Liver (tissue), 9 donors: Measurements from ENCODE around the gene KMT2D. TPM values are rescaled to one million over a fixed set of nuclear protein-coding genes. Genes with fewer than 3 reads are reported as not detected.

Experiments
- DNase-seq: peaks from one replicate; pipeline ENCODE4 v3.0.0-alpha.2; 2017; ENCODE audit warnings: low spot score
- H3K27ac ChIP-seq, 2 donors: one replicate each; pipeline ENCODE4 v1.7.0; 2013; ENCODE audit warnings: inconsistent platforms in 2 of 2, low read length in 2 of 2, control low read depth in 1 of 2, low read depth in 1 of 2, mild to moderate bottlenecking in 1 of 2
- H3K27me3 ChIP-seq, 4 donors: one replicate each; pipeline versions ENCODE4 v1.6.1 to v1.7.0; 2013; ENCODE audit warnings: low read length in 3 of 4, inconsistent platforms in 1 of 4, mild to moderate bottlenecking in 1 of 4, moderate library complexity in 1 of 4; ENCODE audit not compliant: control insufficient read depth in 4 of 4, insufficient read depth in 4 of 4
- H3K36me3 ChIP-seq, 4 donors: one replicate each; pipeline versions ENCODE4 v1.6.1 to v1.7.0; 2013; ENCODE audit warnings: low read length in 3 of 4, mild to moderate bottlenecking in 3 of 4, low read depth in 1 of 4, moderate library complexity in 1 of 4; ENCODE audit not compliant: control insufficient read depth in 4 of 4, insufficient read depth in 3 of 4
- H3K4me1 ChIP-seq, 4 donors: one replicate each; pipeline versions ENCODE4 v1.6.1 to v1.7.0; 2013; ENCODE audit warnings: low read length in 3 of 4, mild to moderate bottlenecking in 3 of 4, moderate library complexity in 1 of 4; ENCODE audit not compliant: control insufficient read depth in 4 of 4, insufficient read depth in 4 of 4
- H3K4me3 ChIP-seq, 3 donors: one replicate each; pipeline versions ENCODE4 v1.6.1 to v1.7.0; 2013; ENCODE audit warnings: low read length in 3 of 3, control low read depth in 1 of 3, low read depth in 1 of 3, mild to moderate bottlenecking in 1 of 3
- H3K9ac ChIP-seq, 2 donors: one replicate each; pipeline ENCODE4 v1.7.0; 2013; ENCODE audit warnings: low read length in 2 of 2, mild to moderate bottlenecking in 2 of 2, moderate library complexity in 2 of 2, control low read depth in 1 of 2, low read depth in 1 of 2
- H3K9me3 ChIP-seq, 4 donors: one replicate each; pipeline versions ENCODE4 v1.6.1 to v1.7.0; 2013; ENCODE audit warnings: low read length in 3 of 4; ENCODE audit not compliant: control insufficient read depth in 4 of 4
- FOXA1 ChIP-seq: IDR thresholded peaks from 2 replicates; pipeline ENCODE4 v1.6.1; 2016; ENCODE audit warnings: antibody characterized with exemption
- FOXA2 ChIP-seq: IDR thresholded peaks from 2 replicates; pipeline ENCODE4 v1.6.1; 2016; ENCODE audit warnings: antibody characterized with exemption
- GABPA ChIP-seq, 2 donors: IDR thresholded peaks in 1 of 2; conservative IDR thresholded peaks in 1 of 2; 2 replicates each; pipeline ENCODE4 v1.6.1; 2016; ENCODE audit warnings: antibody characterized with exemption in 2 of 2, mild to moderate bottlenecking in 1 of 2, moderate library complexity in 1 of 2
- HNF4A ChIP-seq, 2 donors: conservative IDR thresholded peaks; 2 replicates each; pipeline ENCODE4 v1.6.1; 2016; ENCODE audit warnings: antibody characterized with exemption in 2 of 2, mild to moderate bottlenecking in 2 of 2
- HNF4G ChIP-seq: IDR thresholded peaks from 2 replicates; pipeline ENCODE4 v1.6.1; 2016; ENCODE audit warnings: antibody characterized with exemption
- JUND ChIP-seq, 2 donors: IDR thresholded peaks; 2 replicates each; pipeline ENCODE4 v1.6.1; 2016; ENCODE audit warnings: antibody characterized with exemption in 2 of 2
- NR2F2 ChIP-seq: IDR thresholded peaks from 2 replicates; pipeline ENCODE4 v1.6.1; 2016; ENCODE audit warnings: antibody characterized with exemption
- RAD21 ChIP-seq, 2 donors: IDR thresholded peaks; 2 replicates each; pipeline ENCODE4 v1.6.1; 2016; ENCODE audit warnings: antibody characterized with exemption in 2 of 2, mild to moderate bottlenecking in 2 of 2
- RXRA ChIP-seq, 2 donors: IDR thresholded peaks; 2 replicates each; pipeline ENCODE4 v1.6.1; 2017 to 2018; ENCODE audit warnings: antibody characterized with exemption in 2 of 2, mild to moderate bottlenecking in 1 of 2
- SP1 ChIP-seq: IDR thresholded peaks from 2 replicates; pipeline ENCODE4 v1.6.1; 2018; ENCODE audit warnings: antibody characterized with exemption, mild to moderate bottlenecking
- TAF1 ChIP-seq: conservative IDR thresholded peaks from 2 replicates; pipeline ENCODE4 v1.6.1; 2016; ENCODE audit warnings: antibody characterized with exemption, mild to moderate bottlenecking
- YY1 ChIP-seq: IDR thresholded peaks from 2 replicates; pipeline ENCODE4 v1.6.1; 2016; ENCODE audit warnings: antibody characterized with exemption, mild to moderate bottlenecking
- WGBS: extraction: QIAGEN DNeasy Blood & Tissue Kit; methylation state at CpG from one replicate; pipeline ENCODE4 v1.1.7; 2013; 5-methylcytosine and 5-hydroxymethylcytosine counted together
- polyA plus RNA-seq, 2 donors: library from polyadenylated mRNA; stranded (reverse) in 1 of 2; unstranded in 1 of 2; fragments of 200-250 nt in 1 of 2; fragments of >200 nt in 1 of 2; fragmentation: Nextera tagmentation in 1 of 2; extraction: Ambion mirVana in 1 of 2; gene quantifications; one replicate each; pipeline versions ENCODE4 v1.2.1 to v1.2.3, GENCODE V29; 2013 to 2015
- total RNA-seq, 2 donors: library from RNA; depleted of rRNA; stranded (reverse); fragments of >200 nt; gene quantifications; one replicate each; pipeline ENCODE4 v1.2.3, GENCODE V29; 2014
- TF ChIP-seq, protein P1 (sequence below): fragments of 150-350 bp; IDR thresholded peaks from 2 replicates; pipeline ENCODE4 v1.5.1; 2017; ENCODE audit warnings: improper control_type of control experiment, low read depth, low read length; ENCODE audit not compliant: missing input control
- TF ChIP-seq, protein P2 (sequence below): IDR thresholded peaks from 2 replicates; pipeline ENCODE4 v1.6.1; 2016; ENCODE audit warnings: antibody characterized with exemption
- TF ChIP-seq, protein P3 (sequence below): IDR thresholded peaks from 2 replicates; pipeline ENCODE4 v1.6.1; 2016; ENCODE audit warnings: antibody characterized with exemption
- TF ChIP-seq, protein P4 (sequence below): IDR thresholded peaks from 2 replicates; pipeline ENCODE4 v1.6.1; 2016; ENCODE audit warnings: antibody characterized with exemption
- TF ChIP-seq, protein P5 (sequence below): IDR thresholded peaks from 2 replicates; pipeline ENCODE4 v1.6.1; 2016; ENCODE audit warnings: antibody characterized with exemption, mild to moderate bottlenecking
- donor health status: healthy.
- donor health status: healthy.
- donor health status: healthy.
- donor health status: healthy.
- donor health status: healthy.

Gene KMT2D
- total and polyA plus RNA-seq, 4 donors, result 4.5 to 53.8 (median 25.0) TPM

DNA sequence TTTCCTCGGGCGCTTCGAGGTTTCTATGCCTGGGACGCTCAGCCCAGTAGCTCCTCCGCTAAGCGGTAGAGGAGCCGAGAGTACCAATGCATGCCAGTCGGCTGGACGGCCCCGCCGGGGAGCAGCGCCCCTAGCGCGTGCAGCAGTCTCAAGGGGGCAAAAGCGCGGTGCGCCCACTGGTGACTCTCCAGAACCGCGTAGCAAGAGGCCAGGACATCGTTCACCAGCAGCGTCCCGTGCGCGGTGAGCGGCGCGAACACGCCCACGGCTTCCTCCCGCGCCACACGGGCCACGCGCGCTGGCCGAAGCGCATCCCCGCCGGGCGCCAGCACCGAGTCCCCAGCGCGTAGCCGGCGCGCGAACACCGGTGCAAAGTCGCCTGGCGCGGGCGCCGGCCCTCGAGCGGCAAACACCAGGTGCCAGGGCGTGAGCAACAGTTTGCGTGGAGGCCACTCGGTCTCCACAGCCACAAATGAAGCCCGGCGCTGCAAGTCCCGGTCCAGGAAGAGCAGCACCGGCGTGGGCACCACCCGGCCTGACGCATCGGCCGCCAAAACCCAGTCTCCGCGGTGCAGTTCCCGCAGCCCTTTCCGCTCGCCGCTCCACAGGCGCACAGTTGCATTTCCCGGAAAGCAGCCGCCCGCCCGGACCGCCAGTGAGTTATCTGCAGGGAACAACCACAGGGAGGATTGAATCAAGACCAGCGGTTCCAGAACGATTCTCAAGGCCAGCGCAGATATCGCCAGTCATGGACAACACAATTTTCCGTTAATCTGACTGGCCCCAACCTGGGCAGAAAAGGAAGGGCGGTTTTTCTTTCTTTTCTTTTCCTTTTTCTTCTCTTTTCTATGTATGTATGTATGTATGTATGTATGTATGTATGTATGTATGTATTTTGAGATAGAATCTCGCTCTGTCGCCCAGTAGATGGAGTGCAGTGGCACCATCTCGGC lies 29.5 kb upstream of the KMT2D start:
- H3K36me3 ChIP-seq, result no peaks in the 10 kb centered on the region
- H3K9me3 ChIP-seq, result no peaks in the 10 kb centered on the region
- H3K9ac ChIP-seq, result no peak overlapping the region
- DNase-seq, result no peak
- H3K27me3 ChIP-seq, result peaks cover 0 to 12% (median 5%) of the 10 kb centered on the region in 4 donors
- TF ChIP-seq, protein P1, sequence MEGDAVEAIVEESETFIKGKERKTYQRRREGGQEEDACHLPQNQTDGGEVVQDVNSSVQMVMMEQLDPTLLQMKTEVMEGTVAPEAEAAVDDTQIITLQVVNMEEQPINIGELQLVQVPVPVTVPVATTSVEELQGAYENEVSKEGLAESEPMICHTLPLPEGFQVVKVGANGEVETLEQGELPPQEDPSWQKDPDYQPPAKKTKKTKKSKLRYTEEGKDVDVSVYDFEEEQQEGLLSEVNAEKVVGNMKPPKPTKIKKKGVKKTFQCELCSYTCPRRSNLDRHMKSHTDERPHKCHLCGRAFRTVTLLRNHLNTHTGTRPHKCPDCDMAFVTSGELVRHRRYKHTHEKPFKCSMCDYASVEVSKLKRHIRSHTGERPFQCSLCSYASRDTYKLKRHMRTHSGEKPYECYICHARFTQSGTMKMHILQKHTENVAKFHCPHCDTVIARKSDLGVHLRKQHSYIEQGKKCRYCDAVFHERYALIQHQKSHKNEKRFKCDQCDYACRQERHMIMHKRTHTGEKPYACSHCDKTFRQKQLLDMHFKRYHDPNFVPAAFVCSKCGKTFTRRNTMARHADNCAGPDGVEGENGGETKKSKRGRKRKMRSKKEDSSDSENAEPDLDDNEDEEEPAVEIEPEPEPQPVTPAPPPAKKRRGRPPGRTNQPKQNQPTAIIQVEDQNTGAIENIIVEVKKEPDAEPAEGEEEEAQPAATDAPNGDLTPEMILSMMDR, result no peak
- TF ChIP-seq TAF1 (no peak), FOXA1 (no peak), FOXA2 (no peak), NR2F2 (no peak), SP1 (no peak), RAD21 (IDR thresholded peaks at IDR 0.05) (no peak), JUND (IDR thresholded peaks at IDR 0.05) (no peak), YY1 (no peak), RXRA (IDR thresholded peaks at IDR 0.05) (no peak), HNF4A (conservative IDR thresholded peaks at IDR 0.05) (no peak), HNF4G (no peak), GABPA (IDR thresholded peaks at IDR 0.05 in 1 of 2, conservative IDR thresholded peaks at IDR 0.05 in 1 of 2) (no peak)
- TF ChIP-seq, protein P2, sequence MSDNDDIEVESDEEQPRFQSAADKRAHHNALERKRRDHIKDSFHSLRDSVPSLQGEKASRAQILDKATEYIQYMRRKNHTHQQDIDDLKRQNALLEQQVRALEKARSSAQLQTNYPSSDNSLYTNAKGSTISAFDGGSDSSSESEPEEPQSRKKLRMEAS, result no peak
- TF ChIP-seq, protein P3, sequence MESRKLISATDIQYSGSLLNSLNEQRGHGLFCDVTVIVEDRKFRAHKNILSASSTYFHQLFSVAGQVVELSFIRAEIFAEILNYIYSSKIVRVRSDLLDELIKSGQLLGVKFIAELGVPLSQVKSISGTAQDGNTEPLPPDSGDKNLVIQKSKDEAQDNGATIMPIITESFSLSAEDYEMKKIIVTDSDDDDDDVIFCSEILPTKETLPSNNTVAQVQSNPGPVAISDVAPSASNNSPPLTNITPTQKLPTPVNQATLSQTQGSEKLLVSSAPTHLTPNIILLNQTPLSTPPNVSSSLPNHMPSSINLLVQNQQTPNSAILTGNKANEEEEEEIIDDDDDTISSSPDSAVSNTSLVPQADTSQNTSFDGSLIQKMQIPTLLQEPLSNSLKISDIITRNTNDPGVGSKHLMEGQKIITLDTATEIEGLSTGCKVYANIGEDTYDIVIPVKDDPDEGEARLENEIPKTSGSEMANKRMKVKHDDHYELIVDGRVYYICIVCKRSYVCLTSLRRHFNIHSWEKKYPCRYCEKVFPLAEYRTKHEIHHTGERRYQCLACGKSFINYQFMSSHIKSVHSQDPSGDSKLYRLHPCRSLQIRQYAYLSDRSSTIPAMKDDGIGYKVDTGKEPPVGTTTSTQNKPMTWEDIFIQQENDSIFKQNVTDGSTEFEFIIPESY, result no peak
- TF ChIP-seq, protein P4, sequence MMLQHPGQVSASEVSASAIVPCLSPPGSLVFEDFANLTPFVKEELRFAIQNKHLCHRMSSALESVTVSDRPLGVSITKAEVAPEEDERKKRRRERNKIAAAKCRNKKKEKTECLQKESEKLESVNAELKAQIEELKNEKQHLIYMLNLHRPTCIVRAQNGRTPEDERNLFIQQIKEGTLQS, result no peak
- TF ChIP-seq, protein P5, sequence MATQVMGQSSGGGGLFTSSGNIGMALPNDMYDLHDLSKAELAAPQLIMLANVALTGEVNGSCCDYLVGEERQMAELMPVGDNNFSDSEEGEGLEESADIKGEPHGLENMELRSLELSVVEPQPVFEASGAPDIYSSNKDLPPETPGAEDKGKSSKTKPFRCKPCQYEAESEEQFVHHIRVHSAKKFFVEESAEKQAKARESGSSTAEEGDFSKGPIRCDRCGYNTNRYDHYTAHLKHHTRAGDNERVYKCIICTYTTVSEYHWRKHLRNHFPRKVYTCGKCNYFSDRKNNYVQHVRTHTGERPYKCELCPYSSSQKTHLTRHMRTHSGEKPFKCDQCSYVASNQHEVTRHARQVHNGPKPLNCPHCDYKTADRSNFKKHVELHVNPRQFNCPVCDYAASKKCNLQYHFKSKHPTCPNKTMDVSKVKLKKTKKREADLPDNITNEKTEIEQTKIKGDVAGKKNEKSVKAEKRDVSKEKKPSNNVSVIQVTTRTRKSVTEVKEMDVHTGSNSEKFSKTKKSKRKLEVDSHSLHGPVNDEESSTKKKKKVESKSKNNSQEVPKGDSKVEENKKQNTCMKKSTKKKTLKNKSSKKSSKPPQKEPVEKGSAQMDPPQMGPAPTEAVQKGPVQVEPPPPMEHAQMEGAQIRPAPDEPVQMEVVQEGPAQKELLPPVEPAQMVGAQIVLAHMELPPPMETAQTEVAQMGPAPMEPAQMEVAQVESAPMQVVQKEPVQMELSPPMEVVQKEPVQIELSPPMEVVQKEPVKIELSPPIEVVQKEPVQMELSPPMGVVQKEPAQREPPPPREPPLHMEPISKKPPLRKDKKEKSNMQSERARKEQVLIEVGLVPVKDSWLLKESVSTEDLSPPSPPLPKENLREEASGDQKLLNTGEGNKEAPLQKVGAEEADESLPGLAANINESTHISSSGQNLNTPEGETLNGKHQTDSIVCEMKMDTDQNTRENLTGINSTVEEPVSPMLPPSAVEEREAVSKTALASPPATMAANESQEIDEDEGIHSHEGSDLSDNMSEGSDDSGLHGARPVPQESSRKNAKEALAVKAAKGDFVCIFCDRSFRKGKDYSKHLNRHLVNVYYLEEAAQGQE, result no peak
- peak overlapping the region in 2 of 3 donors; percentile 21 to 29 for H3K4me3 ChIP-seq
- H3K4me1 ChIP-seq, result peaks cover 14 to 37% (median 21%) of the 10 kb centered on the region in 4 donors
- H3K27ac ChIP-seq, result no peak overlapping the region
- WGBS, result 3% methylated on average over 88 of the region's 88 CpGs
